Stimulated activated effector memory CD8-positive, alpha-beta T cell treated with anti-CD3 and anti-CD28 coated beads, Interleukin-12 subunit alpha, Interleukin-12 subunit beta, amount 100 ng/mL, for 72 hours (primary cell): ENCODE results near the gene MFSD2B.

Experiments used
- ATAC-seq: fragments of 150-1000 bp; cut with Tn5 transposase; 2 replicates; pipeline ENCODE4 v1.10.0; 2021
- DNase-seq, 2 donors: peaks; one replicate each; pipeline ENCODE4 v3.0.0; 2021 to 2022; ENCODE audit warnings: low spot score in 2 of 2
- H3K27ac Mint-ChIP-seq: one replicate; pipeline ENCODE4 v1.8.0; 2022; ENCODE audit warnings: mild to moderate bottlenecking, mixed read lengths
- H3K36me3 Mint-ChIP-seq: one replicate; pipeline ENCODE4 v1.8.0; 2022; ENCODE audit warnings: mild to moderate bottlenecking, mixed read lengths
- H3K4me1 Mint-ChIP-seq: one replicate; pipeline ENCODE4 v1.8.0; 2022; ENCODE audit warnings: mixed read lengths
- H3K4me3 Mint-ChIP-seq: one replicate; pipeline ENCODE4 v1.8.0; 2022; ENCODE audit warnings: mild to moderate bottlenecking, mixed read lengths
- H3K9me3 Mint-ChIP-seq: one replicate; pipeline ENCODE4 v1.8.0; 2022; ENCODE audit warnings: mixed read lengths

MFSD2B gene

DNA sequence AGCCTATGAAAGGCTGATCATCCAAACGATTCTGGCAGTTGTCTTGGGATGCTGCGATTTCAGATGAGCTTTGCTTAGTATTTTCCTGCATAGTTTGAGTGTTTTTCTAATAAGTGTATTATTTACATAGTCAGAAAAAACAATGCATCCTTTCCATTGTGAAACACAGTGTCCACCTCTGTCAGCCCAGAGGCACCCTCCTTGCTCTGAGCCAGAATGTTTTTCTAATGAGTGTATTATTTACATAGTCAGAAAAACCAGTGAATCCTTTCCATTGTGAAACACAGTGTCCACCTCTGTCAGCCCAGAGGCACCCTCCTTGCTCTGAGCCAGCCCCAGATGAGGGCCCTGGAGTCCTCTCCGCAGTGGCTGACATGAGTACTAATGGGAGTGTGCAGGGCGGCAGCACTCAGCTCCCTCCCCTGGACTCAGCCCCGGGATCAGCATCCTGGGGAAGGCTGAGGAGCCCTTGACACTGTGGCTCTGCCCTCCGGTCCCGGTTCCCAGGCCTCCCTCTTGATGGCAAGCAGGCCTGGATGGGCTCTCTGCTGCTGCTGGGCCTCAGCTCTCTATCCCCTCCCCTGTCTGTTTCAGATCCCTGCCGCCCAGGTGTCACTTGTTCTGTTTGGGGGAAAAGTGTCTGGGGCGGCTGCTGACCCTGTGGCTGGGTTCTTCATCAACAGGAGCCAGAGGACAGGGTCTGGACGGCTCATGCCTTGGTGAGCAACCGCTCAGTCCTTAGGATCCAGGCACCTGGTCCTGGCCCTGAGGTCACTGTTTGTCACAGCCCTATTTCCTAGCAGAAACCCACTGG, 5.9 kb downstream of the MFSD2B start:
- Mint-ChIP-seq H3K27ac (no peak overlapping the region), H3K36me3 (no peaks in the 10 kb centered on the region), H3K4me3 (no peak overlapping the region), H3K4me1 (peaks cover 8% of the 10 kb centered on the region), H3K9me3 (no peaks in the 10 kb centered on the region)
- ATAC-seq (peak; percentile 19), DNase-seq (no peak)

DNA sequence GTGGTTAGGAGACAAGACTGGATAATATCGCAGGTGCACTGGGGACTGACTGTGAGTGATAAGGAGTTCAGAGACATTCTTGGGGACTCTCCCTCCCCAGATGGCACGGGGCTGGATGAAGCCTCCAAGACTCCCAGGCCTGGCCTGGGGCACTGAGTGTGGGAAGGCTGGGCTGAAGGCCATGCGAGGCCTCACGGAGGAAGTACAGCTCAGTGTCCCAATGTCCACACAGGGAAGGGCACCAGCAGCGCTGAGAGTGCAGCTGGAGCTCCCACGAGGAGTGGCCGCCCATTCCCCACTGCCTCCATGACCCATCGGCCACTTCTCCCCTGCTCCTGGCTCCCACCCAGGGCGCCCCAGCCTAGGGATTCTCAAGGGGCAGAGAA, 6.5 kb downstream of the MFSD2B start:
- H3K9me3 Mint-ChIP-seq: no peaks in the 10 kb centered on the region
- ATAC-seq (peak; percentile 14), DNase-seq (no peak)
- peaks cover 5% of the 10 kb centered on the region for H3K4me1 Mint-ChIP-seq
- no peak overlapping the region for H3K27ac Mint-ChIP-seq
- no peak overlapping the region for H3K4me3 Mint-ChIP-seq
- no peaks in the 10 kb centered on the region for H3K36me3 Mint-ChIP-seq

DNA sequence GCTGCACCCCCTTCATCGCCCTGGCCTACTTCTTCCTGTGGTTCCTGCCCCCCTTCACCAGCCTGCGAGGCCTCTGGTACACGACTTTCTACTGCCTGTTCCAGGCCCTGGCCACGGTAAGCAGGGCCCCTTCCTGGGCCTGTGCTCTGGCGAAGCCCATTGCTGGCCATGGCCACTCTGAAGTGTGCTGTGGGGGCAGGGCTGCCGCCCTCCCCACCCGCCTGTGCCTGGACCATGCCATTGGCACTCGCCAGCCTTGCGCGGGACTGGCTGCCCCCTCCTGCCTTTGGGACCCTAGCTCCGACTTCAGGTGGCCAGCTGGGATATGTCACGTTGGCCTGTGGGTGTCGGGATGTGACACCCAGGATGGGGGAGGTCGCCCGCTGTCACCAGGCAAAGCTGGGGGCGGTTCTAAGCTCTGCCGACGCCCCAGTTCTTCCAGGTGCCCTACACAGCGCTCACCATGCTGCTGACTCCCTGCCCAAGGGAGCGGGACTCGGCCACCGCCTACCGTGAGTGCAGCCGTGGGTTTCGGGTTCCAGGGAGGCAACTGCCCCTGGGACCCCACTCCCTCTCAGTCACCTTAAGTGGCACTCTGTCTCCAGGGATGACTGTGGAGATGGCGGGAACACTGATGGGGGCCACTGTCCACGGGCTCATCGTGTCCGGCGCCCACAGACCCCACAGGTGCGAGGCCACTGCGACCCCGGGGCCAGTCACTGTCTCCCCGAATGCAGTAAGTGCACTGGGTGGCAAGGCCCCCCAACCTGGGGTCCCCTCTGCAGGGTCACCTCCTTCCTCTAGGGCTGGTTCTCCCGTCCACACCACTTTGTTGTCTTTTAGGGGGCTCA, 7.2 kb downstream of the MFSD2B start:
- Mint-ChIP-seq H3K4me3 (no peak overlapping the region), H3K4me1 (no peaks in the 10 kb centered on the region), H3K27ac (no peak overlapping the region), H3K9me3 (no peaks in the 10 kb centered on the region), H3K36me3 (no peaks in the 10 kb centered on the region)
- ATAC-seq: no peak
- DNase-seq: no peak

DNA sequence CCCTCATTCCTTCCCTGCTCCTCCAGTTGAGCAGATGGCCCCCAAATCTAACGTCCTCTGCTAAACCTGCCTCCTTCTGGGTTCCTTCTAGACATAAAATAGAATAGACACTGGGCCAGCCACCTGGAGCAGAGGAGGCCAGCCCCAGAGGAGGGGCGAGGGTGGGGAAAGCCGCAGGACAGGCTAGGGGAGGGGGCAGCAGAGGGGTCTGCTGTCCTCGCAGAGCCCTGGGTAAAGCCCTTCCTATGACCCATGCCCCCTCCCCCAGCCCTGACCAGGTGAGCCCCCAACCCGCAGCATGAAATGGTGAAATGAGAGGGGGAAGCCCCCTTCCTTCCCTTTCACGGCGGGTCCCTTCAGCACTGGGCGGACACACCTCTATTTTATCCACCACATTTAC, 7.8 kb downstream of the MFSD2B start:
- Mint-ChIP-seq H3K4me1 (no peaks in the 10 kb centered on the region), H3K4me3 (no peak overlapping the region), H3K27ac (no peak overlapping the region), H3K36me3 (no peaks in the 10 kb centered on the region), H3K9me3 (no peaks in the 10 kb centered on the region)
- no peak for ATAC-seq
- DNase-seq: no peak

DNA sequence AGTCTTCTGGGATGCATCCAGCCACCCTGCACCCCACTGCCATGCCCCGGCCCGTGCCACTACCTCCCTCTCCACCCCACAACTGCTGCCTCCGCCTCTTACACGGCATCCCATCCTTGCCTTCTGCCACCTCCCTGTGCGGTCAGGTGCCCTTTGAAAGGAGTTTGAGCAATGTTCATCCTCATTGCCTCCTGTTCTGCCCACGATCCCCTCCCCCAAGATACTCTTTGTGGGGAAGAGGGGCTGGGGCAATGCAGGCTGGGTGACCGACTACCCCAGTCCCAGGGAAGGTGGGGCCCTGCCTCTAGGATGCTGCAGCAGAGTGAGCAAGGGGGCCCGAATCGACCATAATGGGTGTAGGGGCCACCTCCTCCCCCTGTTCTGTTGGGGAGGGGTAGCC, 8.4 kb downstream of the MFSD2B start:
- Mint-ChIP-seq H3K9me3 (no peaks in the 10 kb centered on the region), H3K36me3 (no peaks in the 10 kb centered on the region), H3K27ac (no peak overlapping the region), H3K4me1 (no peaks in the 10 kb centered on the region), H3K4me3 (no peak overlapping the region)
- no peak for DNase-seq
- no peak for ATAC-seq

DNA sequence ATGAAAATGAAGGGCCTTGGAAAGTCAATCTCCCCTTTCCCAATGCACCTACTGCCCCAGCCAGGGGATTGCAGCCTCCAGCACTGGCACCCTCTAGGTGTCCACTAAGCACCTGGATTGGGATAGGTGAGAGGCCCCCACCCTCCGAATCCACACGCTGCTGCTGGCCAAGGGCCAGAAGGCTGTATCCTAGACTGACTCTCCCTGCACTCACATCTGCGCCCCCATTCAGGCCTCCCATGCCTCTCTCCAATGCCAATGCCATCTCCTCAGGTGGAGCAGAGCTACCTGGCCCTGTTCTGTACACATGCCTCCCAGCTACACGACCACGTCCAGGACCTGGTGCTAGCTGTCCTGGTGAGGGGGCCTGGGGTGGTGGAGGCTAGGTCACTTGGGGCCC, 9.8 kb downstream of the MFSD2B start:
- no peak for ATAC-seq
- Mint-ChIP-seq H3K36me3 (peaks cover 2% of the 10 kb centered on the region), H3K4me1 (peaks cover 5% of the 10 kb centered on the region), H3K27ac (no peak overlapping the region), H3K9me3 (no peaks in the 10 kb centered on the region), H3K4me3 (no peak overlapping the region)
- DNase-seq: no peak

DNA sequence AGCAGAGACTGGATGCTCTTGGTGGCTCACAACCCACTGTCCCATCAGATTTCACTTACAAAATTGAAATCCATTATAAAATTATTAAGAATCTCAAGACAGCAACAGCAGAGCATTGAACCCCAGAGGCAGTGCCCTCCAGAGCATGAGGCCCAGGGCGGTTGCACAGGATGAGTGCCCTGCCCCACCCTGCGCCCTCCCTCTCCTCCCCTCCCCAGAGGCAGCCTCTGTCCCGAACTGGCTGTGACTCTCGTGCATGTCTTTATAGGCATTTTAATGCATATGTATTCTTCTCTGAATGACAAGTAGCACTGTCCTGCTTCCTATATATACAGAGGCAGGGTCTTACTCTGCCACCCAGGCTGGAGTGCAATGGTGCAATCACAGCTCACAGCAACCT, 10.4 kb downstream of the MFSD2B start:
- no peak for ATAC-seq
- no peaks in the 10 kb centered on the region for H3K9me3 Mint-ChIP-seq
- H3K27ac Mint-ChIP-seq: no peak overlapping the region
- DNase-seq: no peak
- H3K4me1 Mint-ChIP-seq: peaks cover 9% of the 10 kb centered on the region
- peaks cover 7% of the 10 kb centered on the region for H3K36me3 Mint-ChIP-seq
- no peak overlapping the region for H3K4me3 Mint-ChIP-seq

DNA sequence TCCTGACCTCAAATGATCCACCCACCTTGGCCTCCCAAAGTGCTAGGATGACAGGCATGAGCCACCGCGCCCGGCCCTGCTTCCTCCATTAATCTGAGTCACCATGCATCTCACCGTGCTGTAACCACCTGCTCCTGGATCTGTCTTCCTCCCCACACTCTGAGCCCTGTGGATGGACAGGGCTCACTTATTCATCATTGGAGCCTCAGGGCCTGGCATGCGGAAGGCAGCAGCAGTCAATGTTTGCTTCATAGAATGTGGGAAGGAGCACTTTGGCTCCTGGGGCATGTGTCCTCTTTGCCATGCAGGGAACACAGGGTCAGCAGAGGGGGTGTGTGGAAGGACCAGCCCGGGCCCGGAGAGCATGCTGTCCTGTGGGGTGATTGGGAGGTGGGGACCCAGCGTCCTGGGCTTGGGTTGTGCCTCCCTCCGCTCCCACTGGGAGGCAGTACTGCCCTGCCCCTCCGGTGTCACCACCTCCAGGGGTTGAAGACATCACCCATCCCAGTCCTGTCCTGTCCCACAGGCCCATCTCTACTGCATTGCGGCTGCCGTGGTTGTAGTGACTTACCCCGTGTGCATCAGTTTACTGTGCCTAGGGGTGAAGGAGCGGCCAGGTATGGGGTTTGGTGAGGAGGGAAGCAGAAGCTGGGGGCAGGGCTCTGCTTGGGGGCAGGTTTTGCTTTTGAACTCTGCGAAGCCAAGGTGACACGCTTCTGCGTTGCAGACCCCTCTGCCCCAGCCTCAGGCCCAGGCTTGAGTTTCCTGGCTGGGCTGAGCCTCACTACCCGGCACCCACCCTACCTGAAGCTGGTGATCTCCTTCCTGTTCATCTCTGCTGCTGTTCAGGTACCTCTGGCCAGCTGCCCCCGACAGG, 11.5 kb downstream of the MFSD2B start:
- Mint-ChIP-seq H3K4me3 (no peak overlapping the region), H3K36me3 (peaks cover 8% of the 10 kb centered on the region), H3K4me1 (peaks cover 9% of the 10 kb centered on the region), H3K9me3 (no peaks in the 10 kb centered on the region), H3K27ac (no peak overlapping the region)
- DNase-seq: no peak
- peak; percentile 62 for ATAC-seq

DNA sequence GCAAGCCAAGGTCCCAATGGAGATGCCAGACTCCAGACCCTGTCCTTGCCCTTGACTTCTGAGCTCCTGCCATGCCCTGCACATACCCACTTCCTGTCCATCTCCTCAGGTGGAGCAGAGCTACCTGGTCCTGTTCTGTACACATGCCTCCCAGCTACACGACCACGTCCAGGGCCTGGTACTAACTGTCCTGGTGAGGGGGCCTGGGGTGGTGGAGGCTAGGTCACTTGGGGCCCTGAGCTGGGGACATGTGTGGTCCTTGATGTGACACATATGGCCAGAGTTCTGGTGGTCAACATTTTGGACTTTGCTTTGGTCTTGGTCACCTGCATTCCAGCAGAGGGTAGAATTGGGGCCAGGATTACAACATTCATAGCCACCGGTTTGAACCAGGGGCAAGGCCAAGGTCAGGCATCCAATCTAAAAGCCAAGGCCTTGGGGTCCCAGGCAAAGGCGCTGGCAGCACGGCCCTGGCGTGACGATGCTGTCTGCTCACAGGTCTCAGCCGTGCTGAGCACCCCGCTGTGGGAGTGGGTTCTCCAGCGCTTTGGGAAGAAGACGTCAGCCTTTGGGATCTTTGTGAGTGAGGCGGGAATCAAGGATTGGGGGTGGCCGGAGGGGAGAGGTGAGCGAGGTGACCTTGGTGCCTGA, 12.6 kb downstream of the MFSD2B start:
- DNase-seq: no peak
- no peaks in the 10 kb centered on the region for H3K9me3 Mint-ChIP-seq
- H3K4me3 Mint-ChIP-seq: no peak overlapping the region
- peaks cover 17% of the 10 kb centered on the region for H3K36me3 Mint-ChIP-seq
- no peak for ATAC-seq
- H3K4me1 Mint-ChIP-seq: peaks cover 9% of the 10 kb centered on the region
- peak overlapping the region; percentile 50 for H3K27ac Mint-ChIP-seq

DNA sequence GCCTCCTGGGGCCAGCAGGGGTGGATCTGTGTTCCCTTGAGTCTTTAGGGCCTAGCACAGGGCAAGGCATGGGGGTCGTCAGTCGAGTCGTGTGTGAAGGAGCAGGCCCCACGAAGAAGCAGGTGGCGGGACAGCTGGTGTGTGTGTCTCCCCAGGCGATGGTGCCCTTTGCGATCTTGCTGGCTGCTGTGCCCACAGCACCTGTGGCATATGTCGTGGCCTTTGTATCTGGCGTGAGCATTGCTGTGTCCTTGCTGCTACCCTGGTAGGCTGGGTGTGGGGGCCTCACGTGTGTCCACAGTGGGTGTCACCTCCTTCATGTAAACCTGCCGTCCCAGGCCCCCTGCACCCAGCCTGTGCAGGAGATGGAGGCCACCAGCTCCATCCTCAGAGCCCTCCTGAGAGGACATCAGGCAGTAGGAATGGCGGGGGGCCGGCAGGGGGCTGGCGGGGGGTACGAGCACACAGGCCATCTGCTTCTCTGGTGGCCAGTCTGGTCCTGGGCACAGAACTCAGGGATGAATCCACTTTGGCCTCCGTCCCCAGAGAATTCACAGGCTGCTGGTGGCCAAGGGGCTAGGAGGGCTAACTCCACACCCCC, 13.2 kb downstream of the MFSD2B start:
- no peaks in the 10 kb centered on the region for H3K9me3 Mint-ChIP-seq
- H3K4me3 Mint-ChIP-seq: no peak overlapping the region
- no peak for ATAC-seq
- DNase-seq: no peak
- peaks cover 9% of the 10 kb centered on the region for H3K4me1 Mint-ChIP-seq
- H3K27ac Mint-ChIP-seq: no peak overlapping the region
- peaks cover 23% of the 10 kb centered on the region for H3K36me3 Mint-ChIP-seq

DNA sequence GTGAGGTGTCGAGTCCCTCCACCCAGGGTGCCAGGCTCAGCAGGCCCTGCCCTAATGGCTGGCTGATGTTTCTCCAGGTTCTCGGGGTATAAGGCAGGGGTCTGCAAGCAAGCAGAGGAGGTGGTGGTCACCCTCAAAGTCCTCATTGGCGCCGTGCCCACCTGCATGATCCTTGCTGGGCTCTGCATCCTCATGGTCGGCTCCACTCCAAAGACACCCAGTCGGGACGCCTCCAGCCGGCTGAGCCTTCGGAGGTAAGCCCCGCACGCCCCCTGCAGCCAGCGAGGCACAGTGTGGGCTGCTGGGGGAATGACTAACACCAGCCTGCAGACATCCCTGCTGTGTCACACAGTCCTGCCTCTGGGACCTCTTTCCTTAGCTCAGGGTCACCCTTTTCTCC, 14.1 kb downstream of the MFSD2B start:
- no peak for DNase-seq
- Mint-ChIP-seq H3K36me3 (peaks cover 33% of the 10 kb centered on the region), H3K4me1 (peaks cover 9% of the 10 kb centered on the region), H3K27ac (peak overlapping the region; percentile 7), H3K9me3 (no peaks in the 10 kb centered on the region), H3K4me3 (no peak overlapping the region)
- ATAC-seq: no peak

DNA sequence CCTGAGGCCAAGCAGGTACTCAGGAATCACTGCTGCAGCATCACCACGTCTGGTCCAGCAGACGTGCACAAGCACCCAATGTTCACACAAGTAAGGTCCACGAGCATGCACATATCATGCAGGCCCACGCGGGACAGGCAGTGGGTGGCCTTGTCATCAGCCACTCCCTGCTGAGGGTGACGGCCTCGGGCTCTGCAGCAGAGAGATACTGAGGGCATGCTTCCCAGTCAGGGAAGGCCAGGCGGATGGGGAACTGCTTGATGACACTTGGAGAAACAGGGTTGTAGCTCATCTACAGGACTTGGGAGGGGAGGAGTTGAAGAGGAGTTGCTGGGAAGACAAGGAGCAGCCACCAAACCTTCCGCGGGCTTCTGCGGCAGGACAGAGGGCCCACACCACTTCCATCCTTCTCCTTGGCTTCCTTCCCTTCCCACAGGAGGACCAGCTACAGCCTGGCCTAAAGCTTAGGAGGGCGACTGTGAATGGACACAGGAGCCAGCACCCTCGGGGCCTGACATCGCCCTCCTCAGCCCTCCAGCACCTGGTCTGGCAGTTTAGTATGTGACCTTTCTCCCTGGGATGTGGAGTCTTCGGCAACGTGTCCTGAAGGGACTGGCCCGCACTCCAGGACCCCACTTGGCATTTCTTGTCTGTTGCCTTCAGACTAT, 15.2 kb downstream of the MFSD2B start:
- ATAC-seq (no peak), DNase-seq (no peak)
- H3K36me3 Mint-ChIP-seq: peaks cover 44% of the 10 kb centered on the region
- no peak overlapping the region for H3K4me3 Mint-ChIP-seq
- H3K27ac Mint-ChIP-seq: peak overlapping the region; percentile 7
- peaks cover 9% of the 10 kb centered on the region for H3K4me1 Mint-ChIP-seq
- H3K9me3 Mint-ChIP-seq: no peaks in the 10 kb centered on the region

DNA sequence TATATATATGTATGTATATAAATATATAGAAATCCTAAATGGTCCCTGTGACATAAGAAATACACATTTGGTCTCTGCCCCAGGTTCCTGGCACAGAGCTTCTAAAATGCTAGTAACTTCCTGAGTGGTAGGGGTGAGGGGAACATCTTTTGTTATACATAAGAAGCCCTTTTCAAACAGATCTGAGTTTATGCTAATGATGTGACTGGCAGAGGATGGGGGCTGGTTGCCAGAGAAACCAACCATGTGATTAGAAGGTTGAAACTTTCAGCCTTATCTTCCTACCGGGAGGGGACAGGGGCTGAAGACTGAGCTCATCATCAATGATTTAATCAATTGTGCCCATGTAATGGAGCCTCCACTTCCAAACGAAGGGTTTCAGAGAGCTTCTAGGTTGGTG, 16.3 kb downstream of the MFSD2B start:
- H3K36me3 Mint-ChIP-seq: peaks cover 55% of the 10 kb centered on the region
- no peak overlapping the region for H3K27ac Mint-ChIP-seq
- ATAC-seq: no peak
- no peak for DNase-seq
- H3K4me3 Mint-ChIP-seq: no peak overlapping the region
- H3K4me1 Mint-ChIP-seq: peaks cover 9% of the 10 kb centered on the region
- no peaks in the 10 kb centered on the region for H3K9me3 Mint-ChIP-seq

DNA sequence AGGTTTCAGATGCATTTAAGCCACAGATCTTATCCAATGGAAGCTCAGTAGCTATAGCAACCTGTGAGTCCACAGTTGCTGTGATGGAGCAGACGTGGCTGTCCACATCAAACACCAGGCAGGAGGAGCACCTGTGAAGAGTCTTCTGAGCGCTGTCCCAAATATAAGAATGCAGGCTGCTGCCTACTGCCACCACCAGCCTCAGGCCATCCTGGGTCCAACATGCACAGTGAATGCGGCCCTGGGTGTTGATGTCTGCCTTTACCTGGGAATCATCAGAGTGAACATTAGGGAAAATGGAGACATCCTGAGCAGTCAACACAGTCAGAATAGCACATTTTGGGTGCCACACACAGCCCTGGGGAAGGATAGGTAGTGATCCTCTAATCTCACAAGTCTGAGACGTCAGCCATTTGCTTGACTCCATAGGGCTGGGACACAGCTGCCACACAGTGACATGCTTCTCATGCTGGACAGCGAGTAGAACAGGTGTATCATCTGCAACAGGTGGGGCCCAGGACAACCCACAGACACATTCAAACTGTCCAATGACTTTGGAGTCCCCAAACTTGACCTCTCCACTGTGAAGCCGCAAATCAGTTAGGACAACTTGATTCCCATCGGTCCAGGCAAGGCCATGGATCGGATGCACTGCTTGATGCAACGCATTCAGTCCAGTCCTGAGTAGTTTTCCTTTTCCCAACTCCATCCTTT, 29.1 kb downstream of the MFSD2B start:
- DNase-seq (no peak), ATAC-seq (no peak)
- no peaks in the 10 kb centered on the region for H3K9me3 Mint-ChIP-seq
- peaks cover 18% of the 10 kb centered on the region for H3K4me1 Mint-ChIP-seq
- H3K27ac Mint-ChIP-seq: no peak overlapping the region
- no peak overlapping the region for H3K4me3 Mint-ChIP-seq
- H3K36me3 Mint-ChIP-seq: peaks cover 42% of the 10 kb centered on the region
